Stomach (tissue), 9 donors: ENCODE measurements around the gene MFAP4. TPM values are rescaled to one million over a fixed set of nuclear protein-coding genes. Genes with fewer than 3 reads are reported as not detected.

Source experiments
- DNase-seq, 2 donors: peaks; one replicate each; pipeline versions ENCODE4 v3.0.0 to v3.0.0-alpha.2; 2013 to 2019
- H3K27ac ChIP-seq, 5 donors: fragments of 200-600 bp in 4 of 5; sonication (generic) in 4 of 5; one replicate each; pipeline ENCODE4 v1.5.1; 2013 to 2019; ENCODE audit warnings: mild to moderate bottlenecking in 1 of 5, moderate library complexity in 1 of 5
- H3K27me3 ChIP-seq, 3 donors: fragments of 200-600 bp; sonication (generic); one replicate each; pipeline ENCODE4 v1.5.1; 2017 to 2019; ENCODE audit warnings: mixed run types in 1 of 3
- H3K36me3 ChIP-seq, 4 donors: fragments of 200-600 bp; sonication (generic); 1 replicate in 3 of 4; 2 replicates in 1 of 4; pipeline ENCODE4 v1.5.1; 2016 to 2019
- H3K4me1 ChIP-seq, 4 donors: fragments of 200-600 bp; sonication (generic); one replicate each; pipeline ENCODE4 v1.5.1; 2016 to 2019
- H3K4me3 ChIP-seq, 4 donors: fragments of 200-600 bp; sonication (generic) in 3 of 4; one replicate each; pipeline ENCODE4 v1.5.1; 2016 to 2019; ENCODE audit warnings: mild to moderate bottlenecking in 1 of 4
- H3K9me3 ChIP-seq, 4 donors: fragments of 200-600 bp; sonication (generic); one replicate each; pipeline ENCODE4 v1.5.1; 2016 to 2019
- EP300 ChIP-seq: sonication (generic); formaldehyde crosslinking; IDR thresholded peaks from one replicate; pipeline ENCODE4 v1.6.1; 2017; ENCODE audit warnings: antibody characterized with exemption
- POLR2A ChIP-seq, 4 donors: fragments of 450-650 bp; IDR thresholded peaks; one replicate each; pipeline ENCODE4 v1.6.1; 2016; ENCODE audit warnings: antibody characterized with exemption in 4 of 4, control low read depth in 2 of 4, mild to moderate bottlenecking in 1 of 4, moderate library complexity in 1 of 4
- POLR2AphosphoS5 ChIP-seq, 3 donors: sonication (generic); formaldehyde crosslinking; IDR thresholded peaks; one replicate each; pipeline ENCODE4 v1.6.1; 2016; ENCODE audit warnings: antibody characterized with exemption in 3 of 3
- WGBS, 5 donors: extraction: QIAGEN DNeasy Blood & Tissue Kit in 3 of 5; methylation state at CpG; one replicate each; pipeline versions ENCODE4 v1.1.5 to v1.1.7; 2013 to 2018; 5-methylcytosine and 5-hydroxymethylcytosine counted together
- intact Hi-C: fragments of 100-400 bp; cut with DNase I; formaldehyde crosslinking; loops from one replicate; pipeline ENCODE4 v1.15.1; 2023; ENCODE audit warnings: low total_unique reads
- polyA plus RNA-seq, 3 donors: library from polyadenylated mRNA; stranded (reverse); fragments of 200-250 nt; gene quantifications; one replicate each; pipeline ENCODE4 v1.2.3, GENCODE V29; 2013
- total RNA-seq, 5 donors: library from RNA; depleted of rRNA; stranded (reverse); fragments of >200 nt; gene quantifications; one replicate each; pipeline versions ENCODE4 v1.1.0 to v1.2.3, GENCODE V29; 2014 to 2016
- TF ChIP-seq, protein P1 (sequence below), 7 experiments: fragments of 450-650 bp in 4 of 7; fragments of 200-600 bp in 3 of 7; sonication (generic) in 3 of 7; IDR thresholded peaks; one replicate each; pipeline ENCODE4 v1.5.1; 2016 to 2019; ENCODE audit warnings: antibody characterized with exemption in 7 of 7, control low read depth in 2 of 7, mild to moderate bottlenecking in 1 of 7
- donor health status: healthy with polysubstance abuse.
- donor health status: Bipolar disorder and iron deficiency.
- donor health status: healthy.

Gene MFAP4
- total and polyA plus RNA-seq, 8 donors: 29.3 to 125 (median 55.4) TPM

DNA sequence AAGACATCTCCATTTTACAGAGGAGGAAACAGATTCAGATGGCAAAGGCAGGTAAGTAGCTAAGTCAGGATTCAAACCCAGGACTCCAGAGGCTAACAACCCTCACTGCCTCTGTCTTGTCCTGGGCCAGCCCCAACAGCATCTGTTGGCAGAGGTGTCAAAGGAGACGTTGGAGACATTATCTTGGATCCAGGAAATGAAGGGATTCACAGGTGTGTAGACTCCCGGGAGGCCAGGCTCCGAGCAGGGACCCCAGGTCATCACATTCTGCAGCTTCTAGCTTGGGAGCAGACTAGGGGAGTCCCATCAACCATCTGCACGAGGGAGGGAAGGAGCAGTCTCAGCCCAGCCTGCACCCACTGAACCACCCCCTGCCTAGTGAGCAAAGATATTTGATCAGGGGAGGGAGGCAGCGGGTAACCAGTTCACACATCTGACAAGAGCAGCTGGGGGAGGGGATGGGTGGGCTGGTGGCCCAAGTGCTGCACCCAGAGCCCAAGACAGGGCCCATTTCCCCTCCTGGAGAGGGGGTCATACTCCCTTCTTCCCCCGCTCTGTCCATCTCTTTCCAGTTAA lies 23.4 kb downstream of the MFAP4 start:
- peak in 1 of 2 donors; percentile 30 for DNase-seq
- H3K27me3 ChIP-seq: no peaks in the 10 kb centered on the region
- 41 to 50% (median 44%) methylated on average over 6 of the region's 6 CpGs for WGBS, 5 donors
- H3K36me3 ChIP-seq: peaks cover 0 to 4% (median under 1%) of the 10 kb centered on the region in 4 donors
- TF ChIP-seq POLR2AphosphoS5 (IDR thresholded peaks at IDR 0.05): no peak
- no peak for TF ChIP-seq EP300
- TF ChIP-seq POLR2A (IDR thresholded peaks at IDR 0.05): no peak
- TF ChIP-seq, protein P1, sequence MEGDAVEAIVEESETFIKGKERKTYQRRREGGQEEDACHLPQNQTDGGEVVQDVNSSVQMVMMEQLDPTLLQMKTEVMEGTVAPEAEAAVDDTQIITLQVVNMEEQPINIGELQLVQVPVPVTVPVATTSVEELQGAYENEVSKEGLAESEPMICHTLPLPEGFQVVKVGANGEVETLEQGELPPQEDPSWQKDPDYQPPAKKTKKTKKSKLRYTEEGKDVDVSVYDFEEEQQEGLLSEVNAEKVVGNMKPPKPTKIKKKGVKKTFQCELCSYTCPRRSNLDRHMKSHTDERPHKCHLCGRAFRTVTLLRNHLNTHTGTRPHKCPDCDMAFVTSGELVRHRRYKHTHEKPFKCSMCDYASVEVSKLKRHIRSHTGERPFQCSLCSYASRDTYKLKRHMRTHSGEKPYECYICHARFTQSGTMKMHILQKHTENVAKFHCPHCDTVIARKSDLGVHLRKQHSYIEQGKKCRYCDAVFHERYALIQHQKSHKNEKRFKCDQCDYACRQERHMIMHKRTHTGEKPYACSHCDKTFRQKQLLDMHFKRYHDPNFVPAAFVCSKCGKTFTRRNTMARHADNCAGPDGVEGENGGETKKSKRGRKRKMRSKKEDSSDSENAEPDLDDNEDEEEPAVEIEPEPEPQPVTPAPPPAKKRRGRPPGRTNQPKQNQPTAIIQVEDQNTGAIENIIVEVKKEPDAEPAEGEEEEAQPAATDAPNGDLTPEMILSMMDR (IDR thresholded peaks at IDR 0.05): no peak
- intact Hi-C loops: loop anchor here (10.0 kb wide), 1 partner anchor 401 kb away; no protein-coding TSS in a partner anchor
- no peaks in the 10 kb centered on the region for H3K9me3 ChIP-seq
- no peak overlapping the region for H3K4me3 ChIP-seq
- peaks cover 0 to 17% (median 14%) of the 10 kb centered on the region in 4 donors for H3K4me1 ChIP-seq
- peak overlapping the region in 1 of 5 donors; percentile 92 for H3K27ac ChIP-seq

GRCh38 chr17:19363114-19363438 lies 23.9 kb downstream of the MFAP4 start:
- H3K4me1 ChIP-seq: peaks cover 0 to 17% (median 14%) of the 10 kb centered on the region in 4 donors
- no peak for DNase-seq
- H3K4me3 ChIP-seq: peak overlapping the region; percentile 76 to 87 (median 76)
- H3K9me3 ChIP-seq: no peaks in the 10 kb centered on the region
- TF ChIP-seq EP300 (no peak), POLR2A (IDR thresholded peaks at IDR 0.05) (no peak), POLR2AphosphoS5 (IDR thresholded peaks at IDR 0.05) (no peak)
- TF ChIP-seq, protein P1 (IDR thresholded peaks at IDR 0.05): peak in 1 of 7 experiments; percentile 28
- H3K27ac ChIP-seq: peak overlapping the region; percentile 82 to 92 (median 87)
- 23 to 32% (median 28%) methylated on average over 9 to 14 of the region's 14 CpGs for WGBS, 5 donors
- intact Hi-C loops: loop anchor here (10.0 kb wide), 1 partner anchor 402 kb away; no protein-coding TSS in a partner anchor
- H3K27me3 ChIP-seq: no peaks in the 10 kb centered on the region
- peaks cover 0 to 9% (median 3%) of the 10 kb centered on the region in 4 donors for H3K36me3 ChIP-seq

- Histone ChIP-seq H3K27ac (peak within 1 kb of the TSS; percentile 82 to 92 (median 87)), H3K9me3 (no peaks in the 10 kb centered on the region), H3K4me3 (peak within 1 kb of the TSS; percentile 76 to 87 (median 76)), H3K27me3 (no peaks in the 10 kb centered on the region), H3K36me3 (peaks cover 0 to 15% (median 8%) of the 10 kb centered on the region in 4 donors), H3K4me1 (peaks cover 0 to 17% (median 14%) of the 10 kb centered on the region in 4 donors)
- no peak for TF ChIP-seq EP300
- TF ChIP-seq, protein P1 (IDR thresholded peaks at IDR 0.05): peak in 6 of 7 experiments; percentile 77 to 99 (median 96)
- no peak for TF ChIP-seq POLR2A (IDR thresholded peaks at IDR 0.05)
- peak; percentile 3 to 88 (median 85) for TF ChIP-seq POLR2AphosphoS5 (IDR thresholded peaks at IDR 0.05)
- DNase-seq: peak; percentile 96 to 97
- 0 to 1% (median 0%) methylated on average over 58 to 83 of the region's 83 CpGs for WGBS, 5 donors
- intact Hi-C loops: loop anchor here (10.0 kb wide), 1 partner anchor 402 kb away; no protein-coding TSS in a partner anchor
Observed at GRCh38 chr17:19362277-19363113, 24.5 kb downstream of the MFAP4 start, which contains the start of gene B9D1. TSS of gene B9D1 (minus strand) at chr17:19362723. CDS start at chr17:19362569, 154 bp downstream.

DNA sequence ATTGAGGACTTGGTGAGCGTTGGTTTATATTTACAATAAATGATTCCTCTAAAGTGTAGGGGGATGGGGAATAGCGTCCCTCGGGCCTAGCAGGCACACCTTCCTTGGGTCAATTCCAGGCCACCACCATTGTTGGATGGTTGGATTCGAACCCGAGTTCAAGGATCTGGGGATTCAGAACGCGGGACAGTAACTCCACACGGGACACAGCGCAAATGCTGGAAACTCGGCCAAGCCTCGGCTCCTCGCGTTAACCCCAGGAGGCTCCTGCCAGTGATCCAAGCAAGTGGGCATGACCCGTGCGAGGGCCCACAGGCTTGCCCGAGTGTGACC lies 25.1 kb downstream of the MFAP4 start:
- peak overlapping the region; percentile 76 to 87 (median 76) for H3K4me3 ChIP-seq
- H3K9me3 ChIP-seq: no peaks in the 10 kb centered on the region
- 13 to 24% (median 16%) methylated on average over 5 to 16 of the region's 16 CpGs for WGBS, 5 donors
- intact Hi-C loops: loop anchor here (10.0 kb wide), 1 partner anchor 403 kb away; no protein-coding TSS in a partner anchor
- H3K4me1 ChIP-seq: peaks cover 0 to 17% (median 14%) of the 10 kb centered on the region in 4 donors
- TF ChIP-seq, protein P1 (IDR thresholded peaks at IDR 0.05): no peak
- TF ChIP-seq POLR2A (IDR thresholded peaks at IDR 0.05) (no peak), POLR2AphosphoS5 (IDR thresholded peaks at IDR 0.05) (no peak), EP300 (no peak)
- DNase-seq: no peak
- H3K27ac ChIP-seq: peak overlapping the region; percentile 82 to 92 (median 87)
- no peaks in the 10 kb centered on the region for H3K27me3 ChIP-seq
- H3K36me3 ChIP-seq: peaks cover 0 to 21% (median 14%) of the 10 kb centered on the region in 4 donors
